ENCODE data around the gene TRIM67.
A peak's percentile ranks its signal among the peaks of the same experiment; 100 is the strongest.

TRIM67 gene

GRCh38 chr1:231165371-231165770 is 3.5 kb downstream of the TRIM67 start:
- Histone ChIP-seq H3K9me2 (replicated peaks; ENCODE audit: insufficient read depth, low read length) (no peaks in the 10 kb centered on the region), H2AFZ (ENCODE audit: low read depth, low read length, severe bottlenecking) (no peak overlapping the region), H3F3A (ENCODE audit: insufficient read depth) (no peaks in the 10 kb centered on the region), H4K20me1 (ENCODE audit: low read depth, low read length) (no peaks in the 10 kb centered on the region), H3K9ac (ENCODE audit: low read length) (no peak overlapping the region), H3K9me3 (ENCODE audit: insufficient read depth, low read length) (no peaks in the 10 kb centered on the region), H3K4me2 (ENCODE audit: low read depth, low read length, poor library complexity, severe bottlenecking) (no peak overlapping the region), H3K27me3 (ENCODE audit: low read length) (no peaks in the 10 kb centered on the region), H3K36me3 (ENCODE audit: low read length) (no peaks in the 10 kb centered on the region), H3K4me3 (ENCODE audit: insufficient read depth, low read length, poor library complexity, severe bottlenecking) (no peak overlapping the region), H3K79me2 (ENCODE audit: insufficient read depth, low read length) (no peaks in the 10 kb centered on the region), H3K27ac (ENCODE audit: low read depth, low read length) (no peak overlapping the region)
- TF ChIP-seq CTCF (IDR thresholded peaks at IDR 0.05; ENCODE audit: insufficient read depth, low read length, poor library complexity, severe bottlenecking): no peak
- no peak for TF ChIP-seq EZH2phosphoT487 (conservative IDR thresholded peaks at IDR 0.05; ENCODE audit: low read length)

GRCh38 chr1:231166398-231166797 is 4.5 kb downstream of the TRIM67 start:
- Histone ChIP-seq H3K27ac (ENCODE audit: low read depth, low read length) (no peak overlapping the region), H3K4me2 (ENCODE audit: low read depth, low read length, poor library complexity, severe bottlenecking) (no peak overlapping the region), H3K4me3 (ENCODE audit: insufficient read depth, low read length, poor library complexity, severe bottlenecking) (no peak overlapping the region), H3K27me3 (ENCODE audit: low read length) (no peaks in the 10 kb centered on the region), H3F3A (ENCODE audit: insufficient read depth) (no peaks in the 10 kb centered on the region), H3K9me2 (replicated peaks; ENCODE audit: insufficient read depth, low read length) (no peaks in the 10 kb centered on the region), H4K20me1 (ENCODE audit: low read depth, low read length) (no peaks in the 10 kb centered on the region), H3K36me3 (ENCODE audit: low read length) (no peaks in the 10 kb centered on the region), H2AFZ (ENCODE audit: low read depth, low read length, severe bottlenecking) (no peak overlapping the region), H3K9ac (ENCODE audit: low read length) (no peak overlapping the region), H3K79me2 (ENCODE audit: insufficient read depth, low read length) (no peaks in the 10 kb centered on the region), H3K9me3 (ENCODE audit: insufficient read depth, low read length) (no peaks in the 10 kb centered on the region)
- TF ChIP-seq CTCF (IDR thresholded peaks at IDR 0.05; ENCODE audit: insufficient read depth, low read length, poor library complexity, severe bottlenecking) (no peak), EZH2phosphoT487 (conservative IDR thresholded peaks at IDR 0.05; ENCODE audit: low read length) (no peak)

DNA sequence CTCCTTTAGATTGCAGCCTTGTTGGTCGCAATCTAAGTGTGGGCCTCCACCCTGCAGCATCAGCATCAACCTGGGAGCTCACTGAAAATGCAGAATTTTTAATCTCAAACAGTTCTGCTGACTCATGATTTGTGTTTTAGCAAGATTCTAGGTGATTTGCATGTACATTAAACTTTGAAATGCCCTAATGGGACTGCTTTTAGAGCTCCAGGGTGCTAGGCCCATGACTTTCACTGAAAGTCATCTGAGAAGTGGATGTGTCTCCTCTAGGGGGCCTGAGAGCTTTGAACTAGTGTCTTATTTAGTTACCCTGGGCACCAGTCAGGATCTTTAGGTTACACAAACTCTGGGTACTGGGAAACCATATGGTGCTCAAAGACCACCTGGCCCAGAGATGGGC is 9.0 kb downstream of the TRIM67 start:
- no peaks in the 10 kb centered on the region for H3K9me2 ChIP-seq (replicated peaks; ENCODE audit: insufficient read depth, low read length)
- no peaks in the 10 kb centered on the region for H3K9me3 ChIP-seq (ENCODE audit: insufficient read depth, low read length)
- H3K79me2 ChIP-seq (ENCODE audit: insufficient read depth, low read length): no peaks in the 10 kb centered on the region
- H4K20me1 ChIP-seq (ENCODE audit: low read depth, low read length): no peaks in the 10 kb centered on the region
- no peaks in the 10 kb centered on the region for H3K36me3 ChIP-seq (ENCODE audit: low read length)
- no peaks in the 10 kb centered on the region for H3F3A ChIP-seq (ENCODE audit: insufficient read depth)
- no peak for TF ChIP-seq EZH2phosphoT487 (conservative IDR thresholded peaks at IDR 0.05; ENCODE audit: low read length)
- peak; percentile 18 for TF ChIP-seq CTCF (IDR thresholded peaks at IDR 0.05; ENCODE audit: insufficient read depth, low read length, poor library complexity, severe bottlenecking)
- H2AFZ ChIP-seq (ENCODE audit: low read depth, low read length, severe bottlenecking): no peak overlapping the region
- no peak overlapping the region for H3K4me3 ChIP-seq (ENCODE audit: insufficient read depth, low read length, poor library complexity, severe bottlenecking)
- no peak overlapping the region for H3K4me2 ChIP-seq (ENCODE audit: low read depth, low read length, poor library complexity, severe bottlenecking)
- H3K27me3 ChIP-seq (ENCODE audit: low read length): no peaks in the 10 kb centered on the region
- no peak overlapping the region for H3K27ac ChIP-seq (ENCODE audit: low read depth, low read length)
- no peak overlapping the region for H3K9ac ChIP-seq (ENCODE audit: low read length)
